DOHH2 (cell line): ENCODE results near the gene TAX1BP1.

Source experiments
- H3F3A ChIP-seq: fragments of 200-600 bp; sonication (generic), shearing (Covaris generic); 2 replicates; pipeline ENCODE4 v1.6.0; 2016; ENCODE audit warnings: antibody characterized with exemption, mild to moderate bottlenecking; ENCODE audit not compliant: control insufficient read depth, insufficient read depth
- H3K27ac ChIP-seq: fragments of 200-600 bp; sonication (generic); 2 replicates; pipeline ENCODE4 v1.5.1; 2014; ENCODE audit warnings: low read depth, mild to moderate bottlenecking, low read length, moderate library complexity
- H3K27me3 ChIP-seq: fragments of 200-600 bp; sonication (generic); 2 replicates; pipeline ENCODE4 v1.6.1; 2014; ENCODE audit warnings: mild to moderate bottlenecking, low read length, mixed read lengths; ENCODE audit not compliant: control insufficient read depth
- H3K36me3 ChIP-seq: fragments of 200-600 bp; sonication (generic); 2 replicates; pipeline ENCODE4 v1.6.1; 2014; ENCODE audit warnings: mild to moderate bottlenecking, low read length, moderate library complexity, mixed read lengths; ENCODE audit not compliant: control insufficient read depth
- H3K4me1 ChIP-seq: fragments of 200-600 bp; sonication (generic); 2 replicates; pipeline ENCODE4 v1.6.1; 2014; ENCODE audit warnings: mild to moderate bottlenecking, low read length, mixed read lengths; ENCODE audit not compliant: control insufficient read depth
- H3K4me2 ChIP-seq: fragments of 200-600 bp; sonication (generic); 2 replicates; pipeline ENCODE4 v1.6.0; 2014; ENCODE audit warnings: mild to moderate bottlenecking, low read length, moderate library complexity
- H3K4me3 ChIP-seq: fragments of 200-600 bp; sonication (generic); 2 replicates; pipeline ENCODE4 v1.5.1; 2014; ENCODE audit warnings: mild to moderate bottlenecking, low read length, mixed read lengths
- H3K79me2 ChIP-seq: fragments of 200-600 bp; sonication (generic); 2 replicates; pipeline ENCODE4 v1.6.1; 2014; ENCODE audit warnings: mild to moderate bottlenecking, low read length, mixed read lengths; ENCODE audit not compliant: control insufficient read depth
- H3K9me2 ChIP-seq: fragments of 200-600 bp; sonication (generic); replicated peaks from 2 replicates; pipeline ENCODE4 v1.6.1; 2014; ENCODE audit warnings: mild to moderate bottlenecking, low read length, mixed read lengths; ENCODE audit not compliant: control insufficient read depth
- H3K9me3 ChIP-seq: fragments of 200-600 bp; sonication (generic); 2 replicates; pipeline ENCODE4 v1.6.1; 2014; ENCODE audit warnings: antibody characterized with exemption, low read length, mixed read lengths; ENCODE audit not compliant: control insufficient read depth, insufficient read depth
- H4K20me1 ChIP-seq: fragments of 200-600 bp; sonication (generic); 2 replicates; pipeline ENCODE4 v1.6.0; 2014; ENCODE audit warnings: low read depth, mild to moderate bottlenecking, antibody characterized with exemption, low read length, moderate library complexity; ENCODE audit not compliant: control insufficient read depth, insufficient read depth
- CTCF ChIP-seq: fragments of 200-600 bp; sonication (generic); IDR thresholded peaks from one replicate; pipeline ENCODE4 v1.5.1; 2014; ENCODE audit warnings: antibody characterized with exemption, mild to moderate bottlenecking, low read depth, low read length; ENCODE audit not compliant: poor library complexity, severe bottlenecking
- EZH2phosphoT487 ChIP-seq: fragments of 200-600 bp; sonication (generic); IDR thresholded peaks from 2 replicates; pipeline ENCODE4 v1.6.1; 2017; ENCODE audit warnings: borderline replicate concordance, mild to moderate bottlenecking, antibody characterized with exemption, low read length, moderate library complexity, mixed read lengths

TAX1BP1 gene

GRCh38 chr7:27808626-27809025 is 68.7 kb downstream of the TAX1BP1 start:
- H3K4me3 ChIP-seq: no peak overlapping the region
- H3K79me2 ChIP-seq: no peaks in the 10 kb centered on the region
- H3K4me2 ChIP-seq: no peak overlapping the region
- no peaks in the 10 kb centered on the region for H3K9me3 ChIP-seq
- no peak for TF ChIP-seq CTCF
- TF ChIP-seq EZH2phosphoT487: no peak
- no peaks in the 10 kb centered on the region for H3K9me2 ChIP-seq
- no peaks in the 10 kb centered on the region for H3K36me3 ChIP-seq
- H3K4me1 ChIP-seq: no peaks in the 10 kb centered on the region
- no peak overlapping the region for H3K27ac ChIP-seq
- no peaks in the 10 kb centered on the region for H3F3A ChIP-seq
- no peaks in the 10 kb centered on the region for H4K20me1 ChIP-seq
- H3K27me3 ChIP-seq: no peaks in the 10 kb centered on the region

GRCh38 chr7:27810186-27810585 is 70.2 kb downstream of the TAX1BP1 start:
- H3K27ac ChIP-seq: no peak overlapping the region
- no peaks in the 10 kb centered on the region for H3K27me3 ChIP-seq
- H3F3A ChIP-seq: no peaks in the 10 kb centered on the region
- no peaks in the 10 kb centered on the region for H3K36me3 ChIP-seq
- H4K20me1 ChIP-seq: no peaks in the 10 kb centered on the region
- H3K4me1 ChIP-seq: no peaks in the 10 kb centered on the region
- H3K4me2 ChIP-seq: no peak overlapping the region
- no peaks in the 10 kb centered on the region for H3K9me2 ChIP-seq
- no peak overlapping the region for H3K4me3 ChIP-seq
- TF ChIP-seq EZH2phosphoT487: no peak
- no peak for TF ChIP-seq CTCF
- H3K9me3 ChIP-seq: no peaks in the 10 kb centered on the region
- no peaks in the 10 kb centered on the region for H3K79me2 ChIP-seq

GRCh38 chr7:27812706-27813105 is 72.7 kb downstream of the TAX1BP1 start:
- Histone ChIP-seq H3K4me2 (no peak overlapping the region), H4K20me1 (no peaks in the 10 kb centered on the region), H3K4me1 (no peaks in the 10 kb centered on the region), H3K9me2 (no peaks in the 10 kb centered on the region), H3K27ac (no peak overlapping the region), H3K4me3 (no peak overlapping the region), H3K36me3 (peaks cover 3% of the 10 kb centered on the region; the same call in 1 of the 2 replicates), H3K79me2 (no peaks in the 10 kb centered on the region), H3F3A (no peaks in the 10 kb centered on the region), H3K27me3 (no peaks in the 10 kb centered on the region), H3K9me3 (no peaks in the 10 kb centered on the region)
- TF ChIP-seq CTCF (no peak), EZH2phosphoT487 (no peak)

GRCh38 chr7:27822245-27822644 is 82.3 kb downstream of the TAX1BP1 start:
- Histone ChIP-seq H3K27ac (no peak overlapping the region), H3K9me3 (no peaks in the 10 kb centered on the region), H4K20me1 (no peaks in the 10 kb centered on the region), H3K36me3 (peaks cover 4% of the 10 kb centered on the region; the same call in 1 of the 2 replicates), H3K9me2 (no peaks in the 10 kb centered on the region), H3K4me2 (no peak overlapping the region), H3K27me3 (no peaks in the 10 kb centered on the region), H3K4me3 (no peak overlapping the region), H3F3A (no peaks in the 10 kb centered on the region), H3K79me2 (no peaks in the 10 kb centered on the region), H3K4me1 (no peaks in the 10 kb centered on the region)
- TF ChIP-seq CTCF (no peak), EZH2phosphoT487 (no peak)
